WTC11 (cell line): Measurements from ENCODE around the gene TAS2R13. TPM values are rescaled to one million over a fixed set of nuclear protein-coding genes. Genes with fewer than 3 reads are reported as not detected.

ENCODE experiments used
- ATAC-seq: fragments of 200-7000 bp; cut with Tn5 transposase; 2 replicates; pipeline ENCODE4 v1.10.0; 2021; ENCODE audit warnings: mild to moderate bottlenecking, moderate library complexity
- CTCF ChIA-PET: fragments of 300-600 bp; sonication (Branson Sonifier 250); formaldehyde crosslinking; loops from one replicate; lab custom pipeline; 2021; ENCODE audit warnings: antibody characterized with exemption; lab: Charles Lee
- POLR2A ChIA-PET: fragments of 350-600 bp; sonication (Branson Sonifier 250); formaldehyde crosslinking; loops from one replicate; lab custom pipeline; 2021; ENCODE audit warnings: antibody characterized with exemption; lab: Charles Lee
- DNase-seq: peaks from one replicate; pipeline ENCODE4 v3.0.0; 2021; ENCODE audit warnings: low spot score
- H3K27ac Mint-ChIP-seq: 2 replicates; pipeline ENCODE4 v1.8.0; 2021; ENCODE audit warnings: mixed read lengths
- H3K27me3 Mint-ChIP-seq: 2 replicates; pipeline ENCODE4 v1.8.0; 2021; ENCODE audit warnings: low read depth, mild to moderate bottlenecking, moderate library complexity, mixed read lengths
- H3K36me3 Mint-ChIP-seq: 2 replicates; pipeline ENCODE4 v1.8.0; 2021; ENCODE audit warnings: mixed read lengths
- H3K4me1 Mint-ChIP-seq: 2 replicates; pipeline ENCODE4 v1.8.0; 2022; ENCODE audit warnings: mixed read lengths
- H3K4me3 Mint-ChIP-seq: 2 replicates; pipeline ENCODE4 v1.8.0; 2021; ENCODE audit warnings: mild to moderate bottlenecking, moderate library complexity, mixed read lengths
- H3K9me3 Mint-ChIP-seq: 2 replicates; pipeline ENCODE4 v1.8.0; 2021; ENCODE audit warnings: mixed read lengths
- CREM ChIP-seq: sonication (generic); formaldehyde crosslinking; IDR thresholded peaks from 2 replicates; pipeline ENCODE4 v1.8.1; 2022; ENCODE audit warnings: mild to moderate bottlenecking, missing genetic modification reagents, moderate library complexity
- ELF4 ChIP-seq: sonication (generic); formaldehyde crosslinking; IDR thresholded peaks from 2 replicates; pipeline ENCODE4 v1.8.1; 2022; ENCODE audit warnings: low read depth, mild to moderate bottlenecking, moderate library complexity, missing genetic modification reagents
- EMX1 ChIP-seq: fragments of 250-450 bp; sonication (Bioruptor Pico); IDR thresholded peaks from 2 replicates; pipeline ENCODE4 v1.8.0; 2021; ENCODE audit warnings: mild to moderate bottlenecking
- ESRRA ChIP-seq: sonication (generic); formaldehyde crosslinking; IDR thresholded peaks from 2 replicates; pipeline ENCODE4 v1.8.1; 2022; ENCODE audit warnings: mild to moderate bottlenecking, missing genetic modification reagents, borderline replicate concordance
- GRHL2 ChIP-seq: fragments of 250-450 bp; sonication (Bioruptor Pico); IDR thresholded peaks from 2 replicates; pipeline ENCODE4 v1.8.0; 2022; ENCODE audit warnings: mild to moderate bottlenecking, moderate library complexity; ENCODE audit not compliant: insufficient replicate concordance, severe bottlenecking
- GTF2I ChIP-seq: fragments of 250-450 bp; sonication (Bioruptor Pico); conservative IDR thresholded peaks from 2 replicates; pipeline ENCODE4 v1.4.0; 2021; ENCODE audit warnings: mild to moderate bottlenecking
- HMGA2 ChIP-seq: fragments of 250-450 bp; sonication (Bioruptor Pico); IDR thresholded peaks from 2 replicates; pipeline ENCODE4 v1.4.0; 2021; ENCODE audit warnings: mild to moderate bottlenecking, moderate library complexity
- MXD4 ChIP-seq: fragments of 250-450 bp; sonication (Bioruptor Pico); IDR thresholded peaks from 2 replicates; pipeline ENCODE4 v1.8.0; 2021; ENCODE audit warnings: mild to moderate bottlenecking, moderate library complexity, borderline replicate concordance
- NFATC4 ChIP-seq: fragments of 250-450 bp; sonication (Bioruptor Pico); IDR thresholded peaks from 2 replicates; pipeline ENCODE4 v1.9.0; 2021; ENCODE audit warnings: mild to moderate bottlenecking
- NFE2L1 ChIP-seq: sonication (generic); formaldehyde crosslinking; IDR thresholded peaks from 2 replicates; pipeline ENCODE4 v1.8.1; 2023; ENCODE audit warnings: missing genetic modification reagents
- OVOL2 ChIP-seq: fragments of 250-450 bp; sonication (Bioruptor Pico); IDR thresholded peaks from 2 replicates; pipeline ENCODE4 v1.9.0; 2021; ENCODE audit warnings: mild to moderate bottlenecking, borderline replicate concordance
- PRRX2 ChIP-seq: fragments of 250-450 bp; sonication (Bioruptor Pico); IDR thresholded peaks from 2 replicates; pipeline ENCODE4 v1.8.0; 2021; ENCODE audit warnings: mild to moderate bottlenecking
- SMAD3 ChIP-seq: sonication (generic); formaldehyde crosslinking; IDR thresholded peaks from 2 replicates; pipeline ENCODE4 v1.8.0; 2022; ENCODE audit warnings: missing genetic modification reagents, mild to moderate bottlenecking, borderline replicate concordance
- SOX15 ChIP-seq: fragments of 250-450 bp; sonication (Bioruptor Pico); IDR thresholded peaks from 2 replicates; pipeline ENCODE4 v1.9.0; 2021; ENCODE audit warnings: mild to moderate bottlenecking
- TEAD4 ChIP-seq: sonication (generic); formaldehyde crosslinking; IDR thresholded peaks from 2 replicates; pipeline ENCODE4 v1.8.0; 2022; ENCODE audit warnings: mild to moderate bottlenecking, missing genetic modification reagents
- ZBTB21 ChIP-seq: sonication (generic); formaldehyde crosslinking; IDR thresholded peaks from 2 replicates; pipeline ENCODE4 v1.8.1; 2023; ENCODE audit warnings: mild to moderate bottlenecking, missing genetic modification reagents, borderline replicate concordance
- ZNF263 ChIP-seq: sonication (generic); formaldehyde crosslinking; IDR thresholded peaks from 2 replicates; pipeline ENCODE4 v1.8.1; 2022; ENCODE audit warnings: low read depth, mild to moderate bottlenecking, moderate library complexity, missing genetic modification reagents
- total RNA-seq: library from RNA; stranded (reverse); gene quantifications from 3 replicates; pipeline ENCODE4 v1.2.3, GENCODE V29; 2021
- TF ChIP-seq, protein P1 (sequence below): sonication (generic); formaldehyde crosslinking; IDR thresholded peaks from 2 replicates; pipeline ENCODE4 v1.8.1; 2023; ENCODE audit warnings: mild to moderate bottlenecking, missing genetic modification reagents, moderate library complexity
- TF ChIP-seq, protein P2 (sequence below): sonication (generic); formaldehyde crosslinking; IDR thresholded peaks from 2 replicates; pipeline ENCODE4 v1.8.1; 2022; ENCODE audit warnings: low read depth, mild to moderate bottlenecking, moderate library complexity, missing genetic modification reagents, borderline replicate concordance
- TF ChIP-seq, protein P3 (sequence below): sonication (generic); formaldehyde crosslinking; IDR thresholded peaks from 2 replicates; pipeline ENCODE4 v1.8.0; 2022; ENCODE audit warnings: mild to moderate bottlenecking, missing genetic modification reagents
- TF ChIP-seq, protein P4 (sequence below): sonication (generic); formaldehyde crosslinking; IDR thresholded peaks from 2 replicates; pipeline ENCODE4 v1.8.1; 2023; ENCODE audit warnings: mild to moderate bottlenecking, missing genetic modification reagents, moderate library complexity
- TF ChIP-seq, protein P5 (sequence below): fragments of 250-450 bp; sonication (Bioruptor Pico); IDR thresholded peaks from 2 replicates; pipeline ENCODE4 v1.9.0; 2021; ENCODE audit warnings: mild to moderate bottlenecking
- TF ChIP-seq, protein P6 (sequence below): sonication (generic); formaldehyde crosslinking; IDR thresholded peaks from 2 replicates; pipeline ENCODE4 v1.8.1; 2023; ENCODE audit warnings: mild to moderate bottlenecking, missing genetic modification reagents, borderline replicate concordance
- TF ChIP-seq, protein P7 (sequence below): sonication (generic); formaldehyde crosslinking; IDR thresholded peaks from 2 replicates; pipeline ENCODE4 v1.8.0; 2022; ENCODE audit warnings: missing genetic modification reagents

TAS2R13 gene
- total RNA-seq, 1 experiment from 2014 or later = 0.37 TPM

DNA sequence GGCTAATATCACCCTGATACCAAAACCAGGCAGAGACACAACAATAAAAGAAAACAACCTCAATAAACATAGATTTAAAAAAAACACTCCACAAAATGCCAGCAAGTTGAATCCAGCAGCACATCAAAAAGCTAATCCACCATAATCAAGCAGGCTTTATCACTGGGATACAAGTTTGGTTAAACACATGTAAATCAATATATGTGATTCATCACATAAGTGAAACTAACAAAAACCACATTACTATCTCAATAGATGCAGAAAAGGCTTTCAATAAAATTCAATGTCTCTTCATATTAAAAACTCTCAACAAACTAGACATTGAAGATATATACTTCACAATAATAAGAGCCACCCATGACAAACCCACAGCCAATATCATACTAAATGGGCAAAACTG lies 46.7 kb upstream of the TAS2R13 start:
- ATAC-seq (no peak), DNase-seq (no peak)
- Mint-ChIP-seq H3K9me3 (peaks cover 20% of the 10 kb centered on the region), H3K4me3 (no peak overlapping the region), H3K36me3 (peaks cover 10% of the 10 kb centered on the region), H3K4me1 (peaks cover 9% of the 10 kb centered on the region), H3K27ac (no peak overlapping the region), H3K27me3 (no peaks in the 10 kb centered on the region)
- CTCF ChIA-PET = no interaction called here
- no peak for TF ChIP-seq NFE2L1 (CRISPR knock-in tag)
- TF ChIP-seq SOX15 (CRISPR knock-in tag) = no peak
- TF ChIP-seq, protein P1, sequence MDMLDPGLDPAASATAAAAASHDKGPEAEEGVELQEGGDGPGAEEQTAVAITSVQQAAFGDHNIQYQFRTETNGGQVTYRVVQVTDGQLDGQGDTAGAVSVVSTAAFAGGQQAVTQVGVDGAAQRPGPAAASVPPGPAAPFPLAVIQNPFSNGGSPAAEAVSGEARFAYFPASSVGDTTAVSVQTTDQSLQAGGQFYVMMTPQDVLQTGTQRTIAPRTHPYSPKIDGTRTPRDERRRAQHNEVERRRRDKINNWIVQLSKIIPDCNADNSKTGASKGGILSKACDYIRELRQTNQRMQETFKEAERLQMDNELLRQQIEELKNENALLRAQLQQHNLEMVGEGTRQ (CRISPR knock-in tag) = no peak
- no peak for TF ChIP-seq GRHL2
- TF ChIP-seq OVOL2 (CRISPR knock-in tag) = no peak
- TF ChIP-seq CREM (CRISPR knock-in tag) = no peak
- no peak for TF ChIP-seq PRRX2 (CRISPR knock-in tag)
- no peak for TF ChIP-seq ZBTB21
- no peak for TF ChIP-seq ESRRA (CRISPR knock-in tag)
- no peak for TF ChIP-seq NFATC4 (CRISPR knock-in tag)
- no peak for TF ChIP-seq TEAD4 (CRISPR knock-in tag)
- TF ChIP-seq, protein P2, sequence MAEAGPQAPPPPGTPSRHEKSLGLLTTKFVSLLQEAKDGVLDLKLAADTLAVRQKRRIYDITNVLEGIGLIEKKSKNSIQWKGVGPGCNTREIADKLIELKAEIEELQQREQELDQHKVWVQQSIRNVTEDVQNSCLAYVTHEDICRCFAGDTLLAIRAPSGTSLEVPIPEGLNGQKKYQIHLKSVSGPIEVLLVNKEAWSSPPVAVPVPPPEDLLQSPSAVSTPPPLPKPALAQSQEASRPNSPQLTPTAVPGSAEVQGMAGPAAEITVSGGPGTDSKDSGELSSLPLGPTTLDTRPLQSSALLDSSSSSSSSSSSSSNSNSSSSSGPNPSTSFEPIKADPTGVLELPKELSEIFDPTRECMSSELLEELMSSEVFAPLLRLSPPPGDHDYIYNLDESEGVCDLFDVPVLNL (CRISPR knock-in tag) = no peak
- no peak for TF ChIP-seq HMGA2
- TF ChIP-seq ZNF263 = no peak
- no peak for TF ChIP-seq SMAD3 (CRISPR knock-in tag)
- TF ChIP-seq, protein P3, sequence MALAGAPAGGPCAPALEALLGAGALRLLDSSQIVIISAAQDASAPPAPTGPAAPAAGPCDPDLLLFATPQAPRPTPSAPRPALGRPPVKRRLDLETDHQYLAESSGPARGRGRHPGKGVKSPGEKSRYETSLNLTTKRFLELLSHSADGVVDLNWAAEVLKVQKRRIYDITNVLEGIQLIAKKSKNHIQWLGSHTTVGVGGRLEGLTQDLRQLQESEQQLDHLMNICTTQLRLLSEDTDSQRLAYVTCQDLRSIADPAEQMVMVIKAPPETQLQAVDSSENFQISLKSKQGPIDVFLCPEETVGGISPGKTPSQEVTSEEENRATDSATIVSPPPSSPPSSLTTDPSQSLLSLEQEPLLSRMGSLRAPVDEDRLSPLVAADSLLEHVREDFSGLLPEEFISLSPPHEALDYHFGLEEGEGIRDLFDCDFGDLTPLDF (CRISPR knock-in tag) = no peak
- POLR2A ChIA-PET = no interaction called here

DNA sequence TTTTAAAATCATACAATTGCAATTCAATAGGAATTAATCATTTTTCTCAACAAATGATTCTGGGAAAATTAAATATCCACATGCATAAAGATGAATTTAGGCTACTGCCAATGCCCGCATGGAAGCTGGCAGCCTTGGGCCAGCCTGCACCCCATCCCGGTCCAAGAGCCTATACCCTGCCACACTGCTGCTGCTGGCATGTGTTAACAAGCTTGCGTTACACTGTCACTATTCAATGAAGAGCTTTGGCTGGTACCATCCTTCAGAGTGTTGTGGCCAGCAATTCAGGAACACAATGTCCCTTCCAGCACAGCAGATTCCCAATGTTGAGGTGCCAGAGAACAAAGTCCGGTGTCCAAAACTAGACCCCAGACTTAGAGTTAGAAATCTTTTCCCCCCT lies 43.3 kb upstream of the TAS2R13 start:
- H3K36me3 Mint-ChIP-seq = peaks cover 32% of the 10 kb centered on the region
- ChIA-PET POLR2A (no interaction called here), CTCF (interaction anchor here (0.7 kb wide), 1 partner anchor 247 kb away, joined by 3 read pairs; no protein-coding TSS in a partner anchor)
- peaks cover 9% of the 10 kb centered on the region for H3K4me1 Mint-ChIP-seq
- H3K4me3 Mint-ChIP-seq = no peak overlapping the region
- no peak for DNase-seq
- no peak for ATAC-seq
- H3K27ac Mint-ChIP-seq = no peak overlapping the region
- H3K27me3 Mint-ChIP-seq = no peaks in the 10 kb centered on the region
- H3K9me3 Mint-ChIP-seq = peaks cover 45% of the 10 kb centered on the region
- TF ChIP-seq ELF4 (CRISPR knock-in tag) (no peak), EMX1 (CRISPR knock-in tag) (no peak), CREM (CRISPR knock-in tag) (no peak), ESRRA (CRISPR knock-in tag) (no peak), GTF2I (CRISPR knock-in tag) (no peak), MXD4 (no peak)
- TF ChIP-seq, protein P4, sequence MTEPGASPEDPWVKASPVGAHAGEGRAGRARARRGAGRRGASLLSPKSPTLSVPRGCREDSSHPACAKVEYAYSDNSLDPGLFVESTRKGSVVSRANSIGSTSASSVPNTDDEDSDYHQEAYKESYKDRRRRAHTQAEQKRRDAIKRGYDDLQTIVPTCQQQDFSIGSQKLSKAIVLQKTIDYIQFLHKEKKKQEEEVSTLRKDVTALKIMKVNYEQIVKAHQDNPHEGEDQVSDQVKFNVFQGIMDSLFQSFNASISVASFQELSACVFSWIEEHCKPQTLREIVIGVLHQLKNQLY (CRISPR knock-in tag) = no peak
- TF ChIP-seq, protein P1 (CRISPR knock-in tag) = no peak
- TF ChIP-seq, protein P5, sequence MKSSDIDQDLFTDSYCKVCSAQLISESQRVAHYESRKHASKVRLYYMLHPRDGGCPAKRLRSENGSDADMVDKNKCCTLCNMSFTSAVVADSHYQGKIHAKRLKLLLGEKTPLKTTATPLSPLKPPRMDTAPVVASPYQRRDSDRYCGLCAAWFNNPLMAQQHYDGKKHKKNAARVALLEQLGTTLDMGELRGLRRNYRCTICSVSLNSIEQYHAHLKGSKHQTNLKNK (CRISPR knock-in tag) = no peak
- TF ChIP-seq, protein P6, sequence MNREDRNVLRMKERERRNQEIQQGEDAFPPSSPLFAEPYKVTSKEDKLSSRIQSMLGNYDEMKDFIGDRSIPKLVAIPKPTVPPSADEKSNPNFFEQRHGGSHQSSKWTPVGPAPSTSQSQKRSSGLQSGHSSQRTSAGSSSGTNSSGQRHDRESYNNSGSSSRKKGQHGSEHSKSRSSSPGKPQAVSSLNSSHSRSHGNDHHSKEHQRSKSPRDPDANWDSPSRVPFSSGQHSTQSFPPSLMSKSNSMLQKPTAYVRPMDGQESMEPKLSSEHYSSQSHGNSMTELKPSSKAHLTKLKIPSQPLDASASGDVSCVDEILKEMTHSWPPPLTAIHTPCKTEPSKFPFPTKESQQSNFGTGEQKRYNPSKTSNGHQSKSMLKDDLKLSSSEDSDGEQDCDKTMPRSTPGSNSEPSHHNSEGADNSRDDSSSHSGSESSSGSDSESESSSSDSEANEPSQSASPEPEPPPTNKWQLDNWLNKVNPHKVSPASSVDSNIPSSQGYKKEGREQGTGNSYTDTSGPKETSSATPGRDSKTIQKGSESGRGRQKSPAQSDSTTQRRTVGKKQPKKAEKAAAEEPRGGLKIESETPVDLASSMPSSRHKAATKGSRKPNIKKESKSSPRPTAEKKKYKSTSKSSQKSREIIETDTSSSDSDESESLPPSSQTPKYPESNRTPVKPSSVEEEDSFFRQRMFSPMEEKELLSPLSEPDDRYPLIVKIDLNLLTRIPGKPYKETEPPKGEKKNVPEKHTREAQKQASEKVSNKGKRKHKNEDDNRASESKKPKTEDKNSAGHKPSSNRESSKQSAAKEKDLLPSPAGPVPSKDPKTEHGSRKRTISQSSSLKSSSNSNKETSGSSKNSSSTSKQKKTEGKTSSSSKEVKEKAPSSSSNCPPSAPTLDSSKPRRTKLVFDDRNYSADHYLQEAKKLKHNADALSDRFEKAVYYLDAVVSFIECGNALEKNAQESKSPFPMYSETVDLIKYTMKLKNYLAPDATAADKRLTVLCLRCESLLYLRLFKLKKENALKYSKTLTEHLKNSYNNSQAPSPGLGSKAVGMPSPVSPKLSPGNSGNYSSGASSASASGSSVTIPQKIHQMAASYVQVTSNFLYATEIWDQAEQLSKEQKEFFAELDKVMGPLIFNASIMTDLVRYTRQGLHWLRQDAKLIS = no peak
- TF ChIP-seq, protein P7, sequence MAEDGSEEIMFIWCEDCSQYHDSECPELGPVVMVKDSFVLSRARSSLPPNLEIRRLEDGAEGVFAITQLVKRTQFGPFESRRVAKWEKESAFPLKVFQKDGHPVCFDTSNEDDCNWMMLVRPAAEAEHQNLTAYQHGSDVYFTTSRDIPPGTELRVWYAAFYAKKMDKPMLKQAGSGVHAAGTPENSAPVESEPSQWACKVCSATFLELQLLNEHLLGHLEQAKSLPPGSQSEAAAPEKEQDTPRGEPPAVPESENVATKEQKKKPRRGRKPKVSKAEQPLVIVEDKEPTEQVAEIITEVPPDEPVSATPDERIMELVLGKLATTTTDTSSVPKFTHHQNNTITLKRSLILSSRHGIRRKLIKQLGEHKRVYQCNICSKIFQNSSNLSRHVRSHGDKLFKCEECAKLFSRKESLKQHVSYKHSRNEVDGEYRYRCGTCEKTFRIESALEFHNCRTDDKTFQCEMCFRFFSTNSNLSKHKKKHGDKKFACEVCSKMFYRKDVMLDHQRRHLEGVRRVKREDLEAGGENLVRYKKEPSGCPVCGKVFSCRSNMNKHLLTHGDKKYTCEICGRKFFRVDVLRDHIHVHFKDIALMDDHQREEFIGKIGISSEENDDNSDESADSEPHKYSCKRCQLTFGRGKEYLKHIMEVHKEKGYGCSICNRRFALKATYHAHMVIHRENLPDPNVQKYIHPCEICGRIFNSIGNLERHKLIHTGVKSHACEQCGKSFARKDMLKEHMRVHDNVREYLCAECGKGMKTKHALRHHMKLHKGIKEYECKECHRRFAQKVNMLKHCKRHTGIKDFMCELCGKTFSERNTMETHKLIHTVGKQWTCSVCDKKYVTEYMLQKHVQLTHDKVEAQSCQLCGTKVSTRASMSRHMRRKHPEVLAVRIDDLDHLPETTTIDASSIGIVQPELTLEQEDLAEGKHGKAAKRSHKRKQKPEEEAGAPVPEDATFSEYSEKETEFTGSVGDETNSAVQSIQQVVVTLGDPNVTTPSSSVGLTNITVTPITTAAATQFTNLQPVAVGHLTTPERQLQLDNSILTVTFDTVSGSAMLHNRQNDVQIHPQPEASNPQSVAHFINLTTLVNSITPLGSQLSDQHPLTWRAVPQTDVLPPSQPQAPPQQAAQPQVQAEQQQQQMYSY (CRISPR knock-in tag) = no peak
